IMR-90 (cell line): ENCODE data around the gene SCD. TPM values are rescaled to one million over a fixed set of nuclear protein-coding genes. Genes with fewer than 3 reads are reported as not detected.

Experiments used
- ATAC-seq: fragments of 200-7000 bp; cut with Tn5 transposase; 2 replicates; pipeline ENCODE4 v1.9.1; 2020; ENCODE audit warnings: low read depth, mild to moderate bottlenecking, moderate library complexity
- BruUV-seq: library from RNA; stranded (reverse); fragments of 400-500 nt; replicated peaks from 2 replicates; lab custom pipeline; 2021; lab: Mats Ljungman, UMichigan
- CTCF ChIA-PET: fragments of 300-600 bp; formaldehyde crosslinking; extraction: SDS; loops from one replicate; lab custom pipeline; 2021; ENCODE audit warnings: antibody characterized with exemption; lab: Yijun Ruan, JAX
- POLR2A ChIA-PET: fragments of 300-600 bp; sonication (Branson Sonifier 250); formaldehyde crosslinking; loops from one replicate; lab custom pipeline; 2022; ENCODE audit warnings: antibody characterized with exemption; ENCODE audit not compliant: unreplicated experiment; lab: Charles Lee
- DNase-seq: peaks from one replicate; pipeline ENCODE4 v3.0.0; 2013
- H2AFZ ChIP-seq: replicated peaks from 2 replicates; pipeline ENCODE3; 2013; ENCODE audit warnings: low read length, mild to moderate bottlenecking; ENCODE audit not compliant: poor library complexity
- H2AK5ac ChIP-seq: 2 replicates; pipeline ENCODE4 v1.6.1; 2013; ENCODE audit warnings: low read depth, low read length, inconsistent platforms
- H2AK9ac ChIP-seq: replicated peaks from 2 replicates; pipeline ENCODE3; 2013; ENCODE audit warnings: mild to moderate bottlenecking, low read depth, low read length, moderate library complexity; ENCODE audit not compliant: poor library complexity
- H2BK120ac ChIP-seq: 2 replicates; pipeline ENCODE4 v1.6.1; 2013; ENCODE audit warnings: low read depth, low read length, inconsistent platforms
- H2BK15ac ChIP-seq: 3 replicates; pipeline ENCODE4 v1.6.1; 2013; ENCODE audit warnings: low read depth, low read length, inconsistent platforms
- H2BK20ac ChIP-seq: 2 replicates; pipeline ENCODE4 v1.6.1; 2013; ENCODE audit warnings: low read depth, mild to moderate bottlenecking, inconsistent platforms, low read length, moderate library complexity
- H2BK5ac ChIP-seq: 2 replicates; pipeline ENCODE4 v1.6.1; 2013; ENCODE audit warnings: mild to moderate bottlenecking, low read depth, low read length, inconsistent platforms; ENCODE audit not compliant: poor library complexity, severe bottlenecking
- H3K14ac ChIP-seq: replicated peaks from 2 replicates; pipeline ENCODE4 v1.6.1; 2013; ENCODE audit warnings: low read depth, low read length, inconsistent platforms
- H3K18ac ChIP-seq: 2 replicates; pipeline ENCODE4 v1.6.1; 2013; ENCODE audit warnings: low read depth, low read length, control low read depth
- H3K23ac ChIP-seq: 2 replicates; pipeline ENCODE4 v1.6.1; 2013; ENCODE audit warnings: low read depth, low read length, inconsistent platforms
- H3K27ac ChIP-seq: 2 replicates; pipeline ENCODE4 v1.5.1; 2013; ENCODE audit warnings: mild to moderate bottlenecking, control low read depth, low read length; ENCODE audit not compliant: insufficient read depth
- H3K27me3 ChIP-seq: 2 replicates; pipeline ENCODE4 v1.6.1; 2013; ENCODE audit warnings: low read length; ENCODE audit not compliant: control insufficient read depth, insufficient read depth
- H3K36me3 ChIP-seq: 2 replicates; pipeline ENCODE4 v1.6.1; 2013; ENCODE audit warnings: low read length, mixed read lengths; ENCODE audit not compliant: control insufficient read depth, insufficient read depth
- H3K4ac ChIP-seq: 2 replicates; pipeline ENCODE4 v1.6.1; 2013; ENCODE audit warnings: low read depth, low read length, inconsistent platforms
- H3K4me1 ChIP-seq: 2 replicates; pipeline ENCODE4 v1.6.1; 2013; ENCODE audit warnings: low read length, mixed read lengths; ENCODE audit not compliant: control insufficient read depth, insufficient read depth
- H3K4me2 ChIP-seq: 2 replicates; pipeline ENCODE4 v1.6.1; 2013; ENCODE audit warnings: low read depth, mild to moderate bottlenecking, control low read depth, low read length, moderate library complexity
- H3K4me3 ChIP-seq: 2 replicates; pipeline ENCODE4 v1.5.1; 2013; ENCODE audit warnings: low read depth, mild to moderate bottlenecking, control low read depth, low read length, moderate library complexity; ENCODE audit not compliant: insufficient read depth
- H3K56ac ChIP-seq: 2 replicates; pipeline ENCODE4 v1.6.1; 2013; ENCODE audit warnings: low read length, inconsistent platforms; ENCODE audit not compliant: insufficient read depth; ENCODE audit errors: extremely low read depth
- H3K79me1 ChIP-seq, 2 experiments: 2 replicates each; pipeline ENCODE4 v1.6.1; 2013; ENCODE audit warnings: low read length in 2 of 2, inconsistent platforms in 1 of 2, low read depth in 1 of 2
- H3K9ac ChIP-seq: 2 replicates; pipeline ENCODE4 v1.6.1; 2013; ENCODE audit warnings: low read depth, low read length, control low read depth
- H3K9me1 ChIP-seq: 2 replicates; pipeline ENCODE4 v1.6.1; 2013; ENCODE audit warnings: low read length, inconsistent platforms; ENCODE audit not compliant: insufficient read depth
- H3K9me3 ChIP-seq: 2 replicates; pipeline ENCODE4 v1.6.1; 2013; ENCODE audit warnings: low read length; ENCODE audit not compliant: control insufficient read depth, insufficient read depth
- H4K20me1 ChIP-seq: 2 replicates; pipeline ENCODE4 v1.6.1; 2013; ENCODE audit warnings: low read length, inconsistent platforms; ENCODE audit not compliant: insufficient read depth
- H4K5ac ChIP-seq: 2 replicates; pipeline ENCODE4 v1.6.1; 2013; ENCODE audit warnings: mild to moderate bottlenecking, low read depth, low read length, control low read depth
- H4K8ac ChIP-seq, 2 experiments: 2 replicates each; pipeline ENCODE4 v1.6.1; 2013; ENCODE audit warnings: low read depth in 2 of 2, low read length in 2 of 2, control low read depth in 1 of 2, inconsistent platforms in 1 of 2
- H4K91ac ChIP-seq: 2 replicates; pipeline ENCODE4 v1.6.1; 2013; ENCODE audit warnings: low read depth, low read length, inconsistent platforms; ENCODE audit not compliant: insufficient read depth
- CHD1 ChIP-seq: IDR thresholded peaks from 2 replicates; pipeline ENCODE4 v1.6.1; 2012; ENCODE audit warnings: low read depth, low read length, improper control_type of control experiment
- ELK1 ChIP-seq: fragments of 150-350 bp; IDR thresholded peaks from 2 replicates; pipeline ENCODE4 v1.6.1; 2016; ENCODE audit warnings: low read depth, mild to moderate bottlenecking, low read length, moderate library complexity, borderline replicate concordance
- NFE2L2 ChIP-seq: fragments of 150-350 bp; IDR thresholded peaks from 2 replicates; pipeline ENCODE4 v1.6.1; 2016; ENCODE audit warnings: low read depth, mild to moderate bottlenecking, low read length
- RAD21 ChIP-seq: IDR thresholded peaks from 2 replicates; pipeline ENCODE4 v1.6.1; 2012; ENCODE audit warnings: low read length, improper control_type of control experiment
- WGBS, 2 experiments: methylation state at CpG; one replicate each; pipeline versions ENCODE4 v1.1.5 to v1.1.7; 2013; ENCODE audit warnings: missing lambda C conversion rate in 2 of 2; ENCODE audit not compliant: insufficient read length in 1 of 2; ENCODE audit errors: extremely low coverage in 2 of 2; 5-methylcytosine and 5-hydroxymethylcytosine counted together
- dilution Hi-C: fragments of 300-500 bp; cut with HindIII; formaldehyde crosslinking; loops from one replicate; pipeline ENCODE4 v1.14.3; 2018; ENCODE audit warnings: low sequenced_read_pairs; ENCODE audit not compliant: unreplicated experiment
- in situ Hi-C: fragments of 300-500 bp; cut with MboI; formaldehyde crosslinking; loops from 3 replicates; pipeline ENCODE4 v1.14.3; 2019; ENCODE audit warnings: low sequenced_read_pairs, inconsistent platforms, mixed read lengths
- intact Hi-C: fragments of 100-400 bp; cut with micrococcal nuclease; formaldehyde crosslinking; loops from 2 replicates; pipeline ENCODE4 v1.10.0; 2022
- polyA plus RNA-seq, 3 experiments: library from polyadenylated mRNA; depleted of rRNA; stranded (reverse); fragments of >200 nt; gene quantifications; 2 replicates each; pipeline ENCODE4 v1.2.3, GENCODE V29; 2012; ENCODE audit warnings: low replicate concordance in 1 of 3
- total RNA-seq: library from RNA; depleted of rRNA; stranded (reverse); fragments of >200 nt; gene quantifications from 2 replicates; pipeline ENCODE4 v1.2.3, GENCODE V29; 2012
- TF ChIP-seq, protein P1 (sequence below): fragments of 150-350 bp; IDR thresholded peaks from 2 replicates; pipeline ENCODE4 v1.6.1; 2017; ENCODE audit warnings: mild to moderate bottlenecking, antibody characterized with exemption, low read length, low read depth
- TF ChIP-seq, protein P2 (sequence below): conservative IDR thresholded peaks from 2 replicates; pipeline ENCODE4 v1.5.1; 2012; ENCODE audit warnings: mild to moderate bottlenecking, low read depth, low read length, improper control_type of control experiment

SCD gene
- total and polyA plus RNA-seq, 2 of the 4 experiments (the other 2 are of a cell fraction) = 50.7 to 65.1 TPM

DNA sequence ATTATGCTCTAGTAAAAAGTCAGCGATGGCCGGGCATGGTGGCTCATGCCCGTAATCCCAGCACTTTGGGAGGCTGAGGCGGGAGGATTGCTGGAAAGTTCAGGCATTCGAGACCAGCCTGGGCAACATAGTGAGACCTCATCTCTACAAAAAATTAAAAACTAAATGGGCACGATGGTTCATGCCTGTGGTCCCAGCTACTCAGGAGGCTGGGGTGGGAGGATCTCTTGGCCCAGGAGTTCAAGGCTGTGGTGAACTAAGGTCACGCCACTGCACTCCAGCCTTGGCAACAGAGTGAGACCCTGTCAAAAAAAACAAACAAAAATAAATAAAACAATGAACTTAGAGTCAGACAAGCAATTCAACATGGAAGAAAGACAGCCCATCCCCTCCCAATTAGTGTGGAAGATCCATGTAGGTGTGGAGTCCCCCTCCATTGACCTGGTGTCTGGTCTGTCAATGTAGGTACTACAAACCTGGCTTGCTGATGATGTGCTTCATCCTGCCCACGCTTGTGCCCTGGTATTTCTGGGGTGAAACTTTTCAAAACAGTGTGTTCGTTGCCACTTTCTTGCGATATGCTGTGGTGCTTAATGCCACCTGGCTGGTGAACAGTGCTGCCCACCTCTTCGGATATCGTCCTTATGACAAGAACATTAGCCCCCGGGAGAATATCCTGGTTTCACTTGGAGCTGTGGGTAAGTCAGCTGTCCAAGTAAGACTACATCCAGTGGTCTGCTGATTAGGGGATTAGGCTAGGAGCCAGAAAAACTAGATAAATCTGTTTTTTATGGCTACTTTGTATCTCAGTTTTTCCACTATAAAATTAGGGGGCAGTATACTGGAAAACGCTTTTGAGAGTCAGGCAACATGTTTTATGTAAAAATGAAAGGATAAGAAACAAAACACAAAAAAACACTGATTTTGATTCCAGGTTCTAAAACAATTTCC, 9.3 kb downstream of the SCD start (continued):
- TF ChIP-seq, protein P1, sequence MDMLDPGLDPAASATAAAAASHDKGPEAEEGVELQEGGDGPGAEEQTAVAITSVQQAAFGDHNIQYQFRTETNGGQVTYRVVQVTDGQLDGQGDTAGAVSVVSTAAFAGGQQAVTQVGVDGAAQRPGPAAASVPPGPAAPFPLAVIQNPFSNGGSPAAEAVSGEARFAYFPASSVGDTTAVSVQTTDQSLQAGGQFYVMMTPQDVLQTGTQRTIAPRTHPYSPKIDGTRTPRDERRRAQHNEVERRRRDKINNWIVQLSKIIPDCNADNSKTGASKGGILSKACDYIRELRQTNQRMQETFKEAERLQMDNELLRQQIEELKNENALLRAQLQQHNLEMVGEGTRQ = no peak

- in situ Hi-C loops (no loop called here), intact Hi-C loops (no loop called here), dilution Hi-C loops (no loop called here)
- H3K9me3 ChIP-seq = no peaks in the 10 kb centered on the region
- no peak overlapping the region for H3K18ac ChIP-seq
- no peak overlapping the region for H3K9ac ChIP-seq
- H2BK15ac ChIP-seq = no peak overlapping the region
- no peak overlapping the region for H3K14ac ChIP-seq
- no peak overlapping the region; the same call in 1 of the 2 replicates for H3K23ac ChIP-seq
- H3K27me3 ChIP-seq = no peaks in the 10 kb centered on the region
- no peak overlapping the region for H3K27ac ChIP-seq
- H3K36me3 ChIP-seq = peaks cover 67% of the 10 kb centered on the region
- 67% methylated on average over 1 of the region's 4 CpGs; no CpG with 5 or more reads in 1 of the 2 experiments for WGBS, 2 experiments
- no peak overlapping the region for H2BK20ac ChIP-seq
- H3K4me3 ChIP-seq = no peak overlapping the region
- H4K91ac ChIP-seq = no peak overlapping the region
- no peaks in the 10 kb centered on the region for H3K4me1 ChIP-seq
- BruUV-seq = no TSS peak
- CTCF ChIA-PET = no interaction called here
- no peak overlapping the region for H2BK120ac ChIP-seq
- TF ChIP-seq NFE2L2 = no peak
- no peak for TF ChIP-seq RAD21
- TF ChIP-seq ELK1 = no peak
- TF ChIP-seq, protein P2, sequence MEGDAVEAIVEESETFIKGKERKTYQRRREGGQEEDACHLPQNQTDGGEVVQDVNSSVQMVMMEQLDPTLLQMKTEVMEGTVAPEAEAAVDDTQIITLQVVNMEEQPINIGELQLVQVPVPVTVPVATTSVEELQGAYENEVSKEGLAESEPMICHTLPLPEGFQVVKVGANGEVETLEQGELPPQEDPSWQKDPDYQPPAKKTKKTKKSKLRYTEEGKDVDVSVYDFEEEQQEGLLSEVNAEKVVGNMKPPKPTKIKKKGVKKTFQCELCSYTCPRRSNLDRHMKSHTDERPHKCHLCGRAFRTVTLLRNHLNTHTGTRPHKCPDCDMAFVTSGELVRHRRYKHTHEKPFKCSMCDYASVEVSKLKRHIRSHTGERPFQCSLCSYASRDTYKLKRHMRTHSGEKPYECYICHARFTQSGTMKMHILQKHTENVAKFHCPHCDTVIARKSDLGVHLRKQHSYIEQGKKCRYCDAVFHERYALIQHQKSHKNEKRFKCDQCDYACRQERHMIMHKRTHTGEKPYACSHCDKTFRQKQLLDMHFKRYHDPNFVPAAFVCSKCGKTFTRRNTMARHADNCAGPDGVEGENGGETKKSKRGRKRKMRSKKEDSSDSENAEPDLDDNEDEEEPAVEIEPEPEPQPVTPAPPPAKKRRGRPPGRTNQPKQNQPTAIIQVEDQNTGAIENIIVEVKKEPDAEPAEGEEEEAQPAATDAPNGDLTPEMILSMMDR = no peak
- TF ChIP-seq CHD1 = no peak
- no peak for DNase-seq
- H4K5ac ChIP-seq = no peak overlapping the region
- no peak overlapping the region for H2AK5ac ChIP-seq
- H3K56ac ChIP-seq = no peak overlapping the region
- POLR2A ChIA-PET = no interaction called here
- H2AK9ac ChIP-seq = no peak overlapping the region
- H2AFZ ChIP-seq = no peak overlapping the region
- H4K8ac ChIP-seq = no peak overlapping the region
- H3K79me1 ChIP-seq = peaks cover 0 to 13% of the 10 kb centered on the region in 2 experiments; a peak in 1 of 4 replicates
- no peak overlapping the region for H3K4ac ChIP-seq
- H3K4me2 ChIP-seq = no peak overlapping the region
- H3K9me1 ChIP-seq = peaks cover 2% of the 10 kb centered on the region; the same call in 1 of the 2 replicates
- ATAC-seq = no peak
- H2BK5ac ChIP-seq = no peak overlapping the region
- 0 out of 2 replicates have a peak, but pooled peaks cover 7% of the 10 kb centered on the region for H4K20me1 ChIP-seq
These were observed 10.2 kb downstream of the SCD start for GRCh38 chr10:100357059-100357858.
